H7 (cell line): Measurements from ENCODE around the gene IL16. TPM values are rescaled to one million over a fixed set of nuclear protein-coding genes. Genes with fewer than 3 reads are reported as not detected.
"Not testable (repeated sequence)": the region's sequence is repeated elsewhere in the genome, so short reads cannot be mapped to it uniquely, and the experiment has no call there.

Experiments used
- DNase-seq: peaks from one replicate; pipeline ENCODE4 v3.0.0; 2012
- H3K27me3 ChIP-seq: 2 replicates; pipeline ENCODE4 v1.6.0; 2011; ENCODE audit warnings: mild to moderate bottlenecking, low read length; ENCODE audit not compliant: control insufficient read depth, insufficient read depth
- H3K36me3 ChIP-seq: replicated peaks from 2 replicates; pipeline ENCODE4 v1.5.1; 2011; ENCODE audit warnings: low read length; ENCODE audit not compliant: control insufficient read depth, insufficient read depth
- H3K4me3 ChIP-seq: 2 replicates; pipeline ENCODE4 v1.5.1; 2011; ENCODE audit warnings: low read depth, mild to moderate bottlenecking, control low read depth, low read length, moderate library complexity; ENCODE audit not compliant: insufficient read depth
- total RNA-seq: library from RNA; depleted of rRNA; stranded (reverse); fragments of >200 nt; shearing (Covaris generic); gene quantifications from 2 replicates; pipeline ENCODE4 v1.2.3, GENCODE V29; 2014

The IL16 gene
- total RNA-seq, 1 experiment from 2014 or later = not detected

GRCh38 chr15:81317642-81318017 is 121.0 kb downstream of the IL16 start:
- peaks cover 5% of the 10 kb centered on the region for H3K36me3 ChIP-seq
- no peak for DNase-seq

GRCh38 chr15:81321667-81322066 is 125.0 kb downstream of the IL16 start:
- peaks cover 5% of the 10 kb centered on the region for H3K36me3 ChIP-seq
- DNase-seq = no peak
- H3K4me3 ChIP-seq = no peak overlapping the region
- H3K27me3 ChIP-seq = peaks cover 4% of the 10 kb centered on the region; the same call in 1 of the 2 replicates

More at GRCh38 chr15:81317642-81318017, 121.0 kb downstream of the IL16 start:
- H3K4me3 ChIP-seq = no peak overlapping the region
- H3K27me3 ChIP-seq = no peaks in the 10 kb centered on the region

GRCh38 chr15:81322676-81323253 is 126.1 kb downstream of the IL16 start:
- H3K27me3 ChIP-seq = peaks cover 4% of the 10 kb centered on the region; the same call in 1 of the 2 replicates
- no peak overlapping the region for H3K4me3 ChIP-seq

GRCh38 chr15:81323559-81323943 is 126.9 kb downstream of the IL16 start:
- Histone ChIP-seq H3K27me3 (peaks cover 4% of the 10 kb centered on the region; the same call in 1 of the 2 replicates), H3K4me3 (peak overlapping the region; percentile 82), H3K36me3 (peaks cover 4% of the 10 kb centered on the region; the same call in 1 of the 2 replicates)
- DNase-seq = no peak

More at GRCh38 chr15:81322676-81323253, 126.1 kb downstream of the IL16 start:
- peaks cover 5% of the 10 kb centered on the region; the same call in 1 of the 2 replicates for H3K36me3 ChIP-seq
- DNase-seq = no peak

GRCh38 chr15:81323944-81324881 is 127.5 kb downstream of the IL16 start, which contains the start of gene STARD5:
Gene STARD5 (minus strand): TSS chr15:81324141. CDS start chr15:81324099, 42 bp downstream.
- peak; percentile 99 for DNase-seq

GRCh38 chr15:81326466-81327212 is 130.0 kb downstream of the IL16 start:
- peaks cover 4% of the 10 kb centered on the region; the same call in 1 of the 2 replicates for H3K27me3 ChIP-seq
- H3K4me3 ChIP-seq = no peak overlapping the region
- H3K36me3 ChIP-seq = no peaks in the 10 kb centered on the region; the same call in 1 of the 2 replicates
- DNase-seq = no peak

More at GRCh38 chr15:81323944-81324881, 127.5 kb downstream of the IL16 start, which contains the start of gene STARD5:
- Histone ChIP-seq H3K4me3 (peak within 1 kb of the TSS; percentile 82), H3K36me3 (peaks cover 2% of the 10 kb centered on the region; the same call in 1 of the 2 replicates), H3K27me3 (peaks cover 4% of the 10 kb centered on the region; the same call in 1 of the 2 replicates)

- no peak overlapping the region for H3K4me3 ChIP-seq
- no peak for DNase-seq
- H3K36me3 ChIP-seq = no peaks in the 10 kb centered on the region
- peaks cover 4% of the 10 kb centered on the region; the same call in 1 of the 2 replicates for H3K27me3 ChIP-seq
Observed at GRCh38 chr15:81327516-81327915, 130.8 kb downstream of the IL16 start.

GRCh38 chr15:81329446-81329845 is 132.8 kb downstream of the IL16 start:
- no peak for DNase-seq
- Histone ChIP-seq H3K27me3 (peaks cover 2% of the 10 kb centered on the region; the same call in 1 of the 2 replicates), H3K36me3 (no peaks in the 10 kb centered on the region), H3K4me3 (no peak overlapping the region)

- DNase-seq = no peak
- Histone ChIP-seq H3K4me3 (no peak overlapping the region), H3K36me3 (no peaks in the 10 kb centered on the region), H3K27me3 (no peaks in the 10 kb centered on the region)
Observed at GRCh38 chr15:81330366-81331090, 133.8 kb downstream of the IL16 start.

- H3K36me3 ChIP-seq, H3K4me3 ChIP-seq, DNase-seq, H3K27me3 ChIP-seq: not testable (repeated sequence)
Observed at GRCh38 chr15:81331141-81331540, 134.5 kb downstream of the IL16 start.

- H3K27me3 ChIP-seq = no peaks in the 10 kb centered on the region
- no peak overlapping the region for H3K4me3 ChIP-seq
- no peaks in the 10 kb centered on the region for H3K36me3 ChIP-seq
- no peak for DNase-seq
Observed at GRCh38 chr15:81331600-81331999, 134.9 kb downstream of the IL16 start.

GRCh38 chr15:81332326-81332725 is 135.6 kb downstream of the IL16 start:
- no peak overlapping the region for H3K4me3 ChIP-seq
- H3K36me3 ChIP-seq = no peaks in the 10 kb centered on the region
- DNase-seq = no peak
- no peaks in the 10 kb centered on the region for H3K27me3 ChIP-seq

GRCh38 chr15:81333363-81333762 is 136.7 kb downstream of the IL16 start:
- Histone ChIP-seq H3K27me3 (no peaks in the 10 kb centered on the region), H3K4me3 (no peak overlapping the region), H3K36me3 (no peaks in the 10 kb centered on the region)
- DNase-seq = no peak
